GM20000 (cell line): ENCODE data around the gene BLMH.
A peak's percentile ranks its signal among the peaks of the same experiment; 100 is the strongest.
"Not testable (repeated sequence)": the region's sequence is repeated elsewhere in the genome, so short reads cannot be mapped to it uniquely, and the experiment has no call there.

ENCODE experiments used
- DNase-seq: peaks from one replicate; pipeline ENCODE4 v3.0.0; 2012; ENCODE audit warnings: low spot score
- CTCF ChIP-seq: IDR thresholded peaks from 2 replicates; pipeline ENCODE4 v1.5.1; 2012; ENCODE audit warnings: mild to moderate bottlenecking, control low read depth; ENCODE audit errors: extremely low read depth, missing control alignments

BLMH gene

GRCh38 chr17:30235386-30236296 lies 56.1 kb downstream of the BLMH start, which contains the start of gene SLC6A4:
TSS of gene SLC6A4 (minus strand) at chr17:30235697. CDS start at chr17:30221958, 13,739 bp downstream.
- no peak for TF ChIP-seq CTCF
- peak; percentile 54 for DNase-seq

GRCh38 chr17:30234964-30235363 lies 56.8 kb downstream of the BLMH start:
- no peak for TF ChIP-seq CTCF
- peak; percentile 78 for DNase-seq

- TF ChIP-seq CTCF = no peak
- no peak for DNase-seq
Measured at GRCh38 chr17:30234296-30234695, 57.4 kb downstream of the BLMH start.

GRCh38 chr17:30232824-30233427 lies 58.8 kb downstream of the BLMH start:
- TF ChIP-seq CTCF = no peak
- no peak for DNase-seq

- TF ChIP-seq CTCF = no peak
- DNase-seq = no peak
Measured at GRCh38 chr17:30232015-30232823, 59.5 kb downstream of the BLMH start.

- no peak for DNase-seq
- no peak for TF ChIP-seq CTCF
Measured at GRCh38 chr17:30230596-30231125, 61.1 kb downstream of the BLMH start.

- not testable (repeated sequence) for DNase-seq
Measured at GRCh38 chr17:30230009-30230408, 61.7 kb downstream of the BLMH start.
